ENCODE measurements around the gene CENPE. TPM values are rescaled to one million over a fixed set of nuclear protein-coding genes. Genes with fewer than 3 reads are reported as not detected.

CENPE gene
- total RNA-seq, 1 experiment from 2014 or later, result 30.3 TPM

DNA sequence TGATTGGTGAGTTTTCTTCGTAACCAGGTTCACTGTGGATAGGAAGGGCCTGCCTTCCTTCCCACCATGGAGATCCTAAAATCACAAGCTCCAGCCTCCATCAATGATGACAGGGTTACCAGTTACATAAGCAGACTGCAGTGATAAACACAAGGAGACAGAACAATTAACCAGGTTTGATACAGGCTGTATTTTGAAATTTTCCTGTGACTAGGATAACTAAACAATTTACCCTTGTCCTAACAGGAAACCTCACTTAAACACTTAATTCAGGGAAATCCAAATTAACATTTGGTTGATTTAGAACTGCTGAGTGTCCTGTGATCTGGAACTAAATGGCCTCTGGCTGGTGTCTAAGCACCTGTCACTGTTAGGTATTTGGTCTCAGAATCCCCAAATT lies 118.5 kb downstream of the CENPE start:
- ChIA-PET CTCF (no interaction called here), POLR2A (interaction anchor here (0.6 kb wide), 1 partner anchor 50 kb away, joined by 3 read pairs; no protein-coding TSS in a partner anchor)
- BruUV-seq (replicated peaks), result no TSS peak
- H3K27me3 ChIP-seq (replicated peaks; ENCODE audit: control insufficient read depth, insufficient read depth, low read length), result no peaks in the 10 kb centered on the region
- Mint-ChIP-seq H3K4me1 (ENCODE audit: low read depth, unreplicated experiment) (peaks cover 5% of the 10 kb centered on the region), H3K9me3 (ENCODE audit: unreplicated experiment) (no peaks in the 10 kb centered on the region), H3K4me3 (ENCODE audit: unreplicated experiment) (no peak overlapping the region), H3K27me3 (ENCODE audit: insufficient read depth, unreplicated experiment) (no peaks in the 10 kb centered on the region), H3K27ac (ENCODE audit: unreplicated experiment) (no peak overlapping the region), H3K36me3 (ENCODE audit: insufficient read depth, unreplicated experiment) (peaks cover 5% of the 10 kb centered on the region)
- TF ChIP-seq CTCF (IDR thresholded peaks at IDR 0.05; ENCODE audit: insufficient read depth in 1 of 2, low read depth in 1 of 2, low read length in 1 of 2, severe bottlenecking in 1 of 2, unreplicated experiment in 1 of 2), result no peak
- 0 out of 2 replicates have a peak, but pooled peaks cover 11% of the 10 kb centered on the region for H3K4me1 ChIP-seq
- no peak for DNase-seq
- no peaks in the 10 kb centered on the region for H3K36me3 ChIP-seq (ENCODE audit: control insufficient read depth, insufficient read depth, low read length)
- intact Hi-C loops (cut with micrococcal nuclease; ENCODE audit: unreplicated experiment), result loop anchor here (5.0 kb wide), 1 partner anchor 252 kb away; the partner anchor contains the start of gene UBE2D3
- H3K4me3 ChIP-seq (ENCODE audit: low read depth, low read length), result no peak overlapping the region
- H3K9me3 ChIP-seq, result no peaks in the 10 kb centered on the region

- DNase-seq, result no peak
- intact Hi-C loops (cut with micrococcal nuclease; ENCODE audit: unreplicated experiment), result loop anchor here (5.0 kb wide), 1 partner anchor 250 kb away; the partner anchor contains the start of gene UBE2D3
- CTCF ChIA-PET, result no interaction called here
These were observed 121.3 kb downstream of the CENPE start, which contains the start of gene SLC9B2 for GRCh38 chr4:103076747-103077347. SLC9B2 (minus strand) TSS chr4:103076761; CDS start chr4:103067550, 9,211 bp downstream.

More at GRCh38 chr4:103076747-103077347, 121.3 kb downstream of the CENPE start, which contains the start of gene SLC9B2:
- H3K27me3 ChIP-seq (replicated peaks; ENCODE audit: control insufficient read depth, insufficient read depth, low read length), result no peaks in the 10 kb centered on the region
- Mint-ChIP-seq H3K4me3 (ENCODE audit: unreplicated experiment) (peak within 1 kb of the TSS; percentile 77), H3K27me3 (ENCODE audit: insufficient read depth, unreplicated experiment) (no peaks in the 10 kb centered on the region), H3K9me3 (ENCODE audit: unreplicated experiment) (no peaks in the 10 kb centered on the region), H3K36me3 (ENCODE audit: insufficient read depth, unreplicated experiment) (peaks cover 10% of the 10 kb centered on the region), H3K27ac (ENCODE audit: unreplicated experiment) (peak within 1 kb of the TSS; percentile 58), H3K4me1 (ENCODE audit: low read depth, unreplicated experiment) (peaks cover 6% of the 10 kb centered on the region)
- H3K4me3 ChIP-seq (ENCODE audit: low read depth, low read length), result peak within 1 kb of the TSS; percentile 88
- POLR2A ChIA-PET, result no interaction called here
- H3K36me3 ChIP-seq (ENCODE audit: control insufficient read depth, insufficient read depth, low read length), result no peaks in the 10 kb centered on the region
- H3K9me3 ChIP-seq, result no peaks in the 10 kb centered on the region
- BruUV-seq (replicated peaks), result TSS peak; percentile 50
- H3K4me1 ChIP-seq, result peaks cover 15% of the 10 kb centered on the region; the same call in 1 of the 2 replicates
- TF ChIP-seq CTCF (IDR thresholded peaks at IDR 0.05; ENCODE audit: insufficient read depth in 1 of 2, low read depth in 1 of 2, low read length in 1 of 2, severe bottlenecking in 1 of 2, unreplicated experiment in 1 of 2), result no peak

Data from Caco-2 (cell line).